Rectal smooth muscle tissue (tissue), 1 donor: ENCODE data around the gene NPAS4.

Experiments used
- H3K27ac ChIP-seq: one replicate; pipeline ENCODE4 v1.7.0; 2013; ENCODE audit warnings: low read depth, low read length, inconsistent platforms
- H3K27me3 ChIP-seq: one replicate; pipeline ENCODE4 v1.7.0; 2013; ENCODE audit warnings: low read length; ENCODE audit not compliant: control insufficient read depth, insufficient read depth
- H3K36me3 ChIP-seq: one replicate; pipeline ENCODE4 v1.7.0; 2013; ENCODE audit warnings: low read length; ENCODE audit not compliant: control insufficient read depth, insufficient read depth
- H3K4me1 ChIP-seq: one replicate; pipeline ENCODE4 v1.7.0; 2013; ENCODE audit warnings: low read length; ENCODE audit not compliant: control insufficient read depth, insufficient read depth
- H3K4me3 ChIP-seq: one replicate; pipeline ENCODE4 v1.7.0; 2013; ENCODE audit warnings: low read length
- H3K9ac ChIP-seq: one replicate; pipeline ENCODE4 v1.7.0; 2013; ENCODE audit warnings: low read length

Gene NPAS4

DNA sequence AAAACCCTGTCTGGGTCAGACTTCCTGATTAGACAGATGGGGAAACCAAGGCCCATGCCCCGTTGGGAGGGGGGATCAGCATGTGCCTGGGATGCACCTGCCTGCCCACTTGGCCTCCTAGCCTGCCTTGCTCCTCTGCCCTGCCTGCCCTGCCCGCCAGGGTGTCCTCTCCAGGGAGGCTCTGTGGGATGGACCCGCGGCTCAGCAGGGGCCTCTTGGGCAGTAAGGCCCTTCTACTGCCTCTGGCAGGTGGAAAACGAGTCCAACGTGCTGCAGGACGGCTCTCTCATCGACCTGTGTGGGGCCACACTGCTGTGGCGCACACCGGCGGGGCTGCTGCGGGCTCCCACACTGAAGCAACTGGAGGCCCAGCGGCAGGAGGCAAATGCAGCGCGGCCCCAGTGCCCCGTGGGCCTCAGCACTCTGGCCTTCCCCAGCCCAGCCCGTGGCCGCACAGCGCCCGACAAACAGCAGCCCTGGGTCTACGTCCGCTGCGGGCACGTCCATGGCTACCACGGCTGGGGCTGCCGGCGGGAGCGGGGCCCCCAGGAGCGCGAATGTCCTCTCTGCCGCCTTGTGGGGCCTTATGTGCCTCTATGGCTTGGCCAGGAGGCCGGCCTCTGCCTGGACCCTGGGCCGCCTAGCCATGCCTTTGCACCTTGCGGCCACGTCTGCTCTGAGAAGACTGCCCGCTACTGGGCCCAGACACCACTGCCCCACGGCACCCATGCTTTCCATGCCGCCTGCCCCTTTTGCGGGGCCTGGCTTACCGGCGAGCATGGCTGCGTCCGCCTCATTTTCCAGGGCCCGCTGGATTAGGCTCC is 54.7 kb downstream of the NPAS4 start:
- H3K36me3 ChIP-seq = peaks cover 8% of the 10 kb centered on the region
- H3K27ac ChIP-seq = no peak overlapping the region
- H3K9ac ChIP-seq = no peak overlapping the region
- H3K4me3 ChIP-seq = no peak overlapping the region
- no peaks in the 10 kb centered on the region for H3K27me3 ChIP-seq
- peaks cover 6% of the 10 kb centered on the region for H3K4me1 ChIP-seq
